Measurements from ENCODE around the gene INS. TPM values are rescaled to one million over a fixed set of nuclear protein-coding genes. Genes with fewer than 3 reads are reported as not detected.

Gene INS
- total RNA-seq, 1 donor from 2014 or later, result not detected

- Mint-ChIP-seq H3K27me3 (ENCODE audit: low read depth) (peaks cover 17% of the 10 kb centered on the region), H3K4me1 (peaks cover 17% of the 10 kb centered on the region), H3K27ac (no peak overlapping the region), H3K9me3 (no peaks in the 10 kb centered on the region), H3K36me3 (no peaks in the 10 kb centered on the region), H3K4me3 (no peak overlapping the region)
- TF ChIP-seq CTCF (IDR thresholded peaks at IDR 0.05; ENCODE audit: unreplicated experiment), result no peak
- DNase-seq (ENCODE audit: low spot score in 2 of 2, unreplicated experiment in 2 of 2), result no peak
Observed at GRCh38 chr11:2154889-2155288, 6.1 kb downstream of the INS start.

GRCh38 chr11:2154195-2154585, 6.8 kb downstream of the INS start:
- H3K27me3 Mint-ChIP-seq (ENCODE audit: low read depth), result peaks cover 21% of the 10 kb centered on the region
- H3K9me3 Mint-ChIP-seq, result no peaks in the 10 kb centered on the region
- H3K4me3 Mint-ChIP-seq, result no peak overlapping the region
- DNase-seq (ENCODE audit: low spot score in 2 of 2, unreplicated experiment in 2 of 2), result no peak
- no peaks in the 10 kb centered on the region for H3K36me3 Mint-ChIP-seq
- no peak for TF ChIP-seq CTCF (IDR thresholded peaks at IDR 0.05; ENCODE audit: unreplicated experiment)
- no peak overlapping the region for H3K27ac Mint-ChIP-seq
- peaks cover 19% of the 10 kb centered on the region for H3K4me1 Mint-ChIP-seq

- DNase-seq (ENCODE audit: low spot score in 2 of 2, unreplicated experiment in 2 of 2), result no peak
- peaks cover 19% of the 10 kb centered on the region for H3K4me1 Mint-ChIP-seq
Observed at GRCh38 chr11:2153581-2154194, 7.3 kb downstream of the INS start.

GRCh38 chr11:2151500-2152257, 9.3 kb downstream of the INS start:
- Mint-ChIP-seq H3K9me3 (no peaks in the 10 kb centered on the region), H3K27me3 (ENCODE audit: low read depth) (peaks cover 43% of the 10 kb centered on the region), H3K36me3 (peaks cover 2% of the 10 kb centered on the region), H3K4me1 (peaks cover 20% of the 10 kb centered on the region), H3K27ac (peak overlapping the region; percentile 50), H3K4me3 (peak overlapping the region; percentile 24)
- DNase-seq (ENCODE audit: low spot score in 2 of 2, unreplicated experiment in 2 of 2), result peak; percentile 66 to 87
- peak; percentile 98 for TF ChIP-seq CTCF (IDR thresholded peaks at IDR 0.05; ENCODE audit: unreplicated experiment)

More at GRCh38 chr11:2153581-2154194, 7.3 kb downstream of the INS start:
- Mint-ChIP-seq H3K27me3 (ENCODE audit: low read depth) (peaks cover 26% of the 10 kb centered on the region), H3K4me3 (no peak overlapping the region), H3K27ac (no peak overlapping the region), H3K9me3 (no peaks in the 10 kb centered on the region), H3K36me3 (no peaks in the 10 kb centered on the region)
- no peak for TF ChIP-seq CTCF (IDR thresholded peaks at IDR 0.05; ENCODE audit: unreplicated experiment)

GRCh38 chr11:2149864-2150847, 10.9 kb downstream of the INS start:
- no peak for DNase-seq (ENCODE audit: low spot score in 2 of 2, unreplicated experiment in 2 of 2)
- H3K4me1 Mint-ChIP-seq, result peaks cover 26% of the 10 kb centered on the region
- TF ChIP-seq CTCF (IDR thresholded peaks at IDR 0.05; ENCODE audit: unreplicated experiment), result peak; percentile 40
- peak overlapping the region; percentile 53 for H3K27ac Mint-ChIP-seq
- peaks cover 58% of the 10 kb centered on the region for H3K27me3 Mint-ChIP-seq (ENCODE audit: low read depth)
- no peaks in the 10 kb centered on the region for H3K9me3 Mint-ChIP-seq
- H3K36me3 Mint-ChIP-seq, result peaks cover 6% of the 10 kb centered on the region
- no peak overlapping the region for H3K4me3 Mint-ChIP-seq
